ENCODE results near the gene GJB4.
"Not testable (repeated sequence)": the region's sequence is repeated elsewhere in the genome, so short reads cannot be mapped to it uniquely, and the experiment has no call there.

GJB4 gene

GRCh38 chr1:34803770-34804169 lies 44.2 kb downstream of the GJB4 start:
- no peak for DNase-seq (ENCODE audit: low spot score)
- no peak for TF ChIP-seq CTCF (IDR thresholded peaks at IDR 0.05; ENCODE audit: extremely low read depth, insufficient read depth, missing control alignments)
- in situ Hi-C loops (cut with MboI; ENCODE audit: low pct_unique_long_range_greater_than_20kb, low sequenced_read_pairs, unreplicated experiment) = no loop called here

- DNase-seq (ENCODE audit: low spot score) = no peak
- TF ChIP-seq CTCF (IDR thresholded peaks at IDR 0.05; ENCODE audit: extremely low read depth, insufficient read depth, missing control alignments) = no peak
- in situ Hi-C loops (cut with MboI; ENCODE audit: low pct_unique_long_range_greater_than_20kb, low sequenced_read_pairs, unreplicated experiment) = no loop called here
Measured at GRCh38 chr1:34806396-34806795, 46.9 kb downstream of the GJB4 start.

- in situ Hi-C loops (cut with MboI; ENCODE audit: low pct_unique_long_range_greater_than_20kb, low sequenced_read_pairs, unreplicated experiment) = no loop called here
- no peak for DNase-seq (ENCODE audit: low spot score)
Measured at GRCh38 chr1:34808051-34808810, 48.7 kb downstream of the GJB4 start.

DNA sequence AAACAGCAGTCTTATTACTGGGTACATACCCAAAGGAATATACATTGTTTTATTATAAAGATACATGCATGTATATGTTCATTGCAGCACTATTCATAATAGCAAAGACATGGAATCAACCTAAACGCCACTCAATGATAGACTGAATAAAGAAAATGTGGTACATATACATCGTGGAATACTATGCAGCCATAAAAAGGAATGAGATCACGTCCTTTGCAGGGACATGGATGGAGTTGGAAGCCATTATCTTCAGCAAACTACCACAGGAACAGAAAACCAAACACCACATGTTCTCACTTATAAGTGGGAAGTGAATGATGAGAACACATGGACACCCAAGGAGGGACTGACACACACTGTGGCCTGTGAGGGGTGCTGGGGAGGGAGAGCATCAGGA lies 51.2 kb downstream of the GJB4 start:
- DNase-seq (ENCODE audit: low spot score) = not testable (repeated sequence)

More at GRCh38 chr1:34808051-34808810, 48.7 kb downstream of the GJB4 start:
- TF ChIP-seq CTCF (IDR thresholded peaks at IDR 0.05; ENCODE audit: extremely low read depth, insufficient read depth, missing control alignments) = no peak

More for the DNA sequence above, 51.2 kb downstream of the GJB4 start:
- in situ Hi-C loops (cut with MboI; ENCODE audit: low pct_unique_long_range_greater_than_20kb, low sequenced_read_pairs, unreplicated experiment) = not testable (repeated sequence)
